ENCODE results near the gene SH3BP4.

SH3BP4 gene

GRCh38 chr2:234951664-234952269 lies at the start of gene SH3BP4:
Gene SH3BP4 (plus strand): TSS chr2:234952017. CDS start chr2:235035003, 82,986 bp downstream.
- DNase-seq (ENCODE audit: low read depth in 1 of 2, low spot score in 1 of 2), result no peak

GRCh38 chr2:234904785-234905184 lies 47.0 kb upstream of the SH3BP4 start:
- DNase-seq (ENCODE audit: low read depth in 1 of 2, low spot score in 1 of 2), result no peak

GRCh38 chr2:234905547-234906265 lies 46.1 kb upstream of the SH3BP4 start:
- DNase-seq (ENCODE audit: low read depth in 1 of 2, low spot score in 1 of 2), result no peak

GRCh38 chr2:234910186-234910679 lies 41.6 kb upstream of the SH3BP4 start:
- DNase-seq (ENCODE audit: low read depth in 1 of 2, low spot score in 1 of 2), result no peak

- no peak for DNase-seq (ENCODE audit: low read depth in 1 of 2, low spot score in 1 of 2)
Measured at GRCh38 chr2:234911271-234911670, 40.5 kb upstream of the SH3BP4 start.

GRCh38 chr2:234912437-234912836 lies 39.4 kb upstream of the SH3BP4 start:
- no peak for DNase-seq (ENCODE audit: low read depth in 1 of 2, low spot score in 1 of 2)

- no peak for DNase-seq (ENCODE audit: low read depth in 1 of 2, low spot score in 1 of 2)
Measured at GRCh38 chr2:234913208-234913626, 38.6 kb upstream of the SH3BP4 start.

GRCh38 chr2:234914371-234915154 lies 37.3 kb upstream of the SH3BP4 start:
- no peak for DNase-seq (ENCODE audit: low read depth in 1 of 2, low spot score in 1 of 2)

- DNase-seq (ENCODE audit: low read depth in 1 of 2, low spot score in 1 of 2), result no peak
Measured at GRCh38 chr2:234916674-234917073, 35.1 kb upstream of the SH3BP4 start.

GRCh38 chr2:234917211-234917975 lies 34.4 kb upstream of the SH3BP4 start:
- no peak for DNase-seq (ENCODE audit: low read depth in 1 of 2, low spot score in 1 of 2)

GRCh38 chr2:234919711-234920110 lies 32.1 kb upstream of the SH3BP4 start:
- DNase-seq (ENCODE audit: low read depth in 1 of 2, low spot score in 1 of 2), result no peak

GRCh38 chr2:234920836-234921235 lies 31.0 kb upstream of the SH3BP4 start:
- DNase-seq (ENCODE audit: low read depth in 1 of 2, low spot score in 1 of 2), result no peak

- no peak for DNase-seq (ENCODE audit: low read depth in 1 of 2, low spot score in 1 of 2)
Measured at GRCh38 chr2:234929002-234929401, 22.8 kb upstream of the SH3BP4 start.

- no peak for DNase-seq (ENCODE audit: low read depth in 1 of 2, low spot score in 1 of 2)
Measured at GRCh38 chr2:234930397-234930796, 21.4 kb upstream of the SH3BP4 start.

GRCh38 chr2:234931371-234931770 lies 20.4 kb upstream of the SH3BP4 start:
- no peak for DNase-seq (ENCODE audit: low read depth in 1 of 2, low spot score in 1 of 2)

- no peak for DNase-seq (ENCODE audit: low read depth in 1 of 2, low spot score in 1 of 2)
Measured at GRCh38 chr2:234932591-234933168, 19.1 kb upstream of the SH3BP4 start.

GRCh38 chr2:234935311-234935710 lies 16.5 kb upstream of the SH3BP4 start:
- no peak for DNase-seq (ENCODE audit: low read depth in 1 of 2, low spot score in 1 of 2)

GRCh38 chr2:234939576-234939975 lies 12.2 kb upstream of the SH3BP4 start:
- DNase-seq (ENCODE audit: low read depth in 1 of 2, low spot score in 1 of 2), result no peak

- DNase-seq (ENCODE audit: low read depth in 1 of 2, low spot score in 1 of 2), result no peak
Measured at GRCh38 chr2:234939996-234940395, 11.8 kb upstream of the SH3BP4 start.

- DNase-seq (ENCODE audit: low read depth in 1 of 2, low spot score in 1 of 2), result no peak
Measured at GRCh38 chr2:234940527-234940926, 11.3 kb upstream of the SH3BP4 start.

Measured in activated T-helper 1 cell treated with anti-CD3 and anti-CD28 coated beads, Interleukin-2, amount 50 U/mL, for 16 hours (primary cell).